ENCODE results near the gene CCL14.

The CCL14 gene

GRCh38 chr17:35936063-35936462, 50.5 kb downstream of the CCL14 start:
- no peak for DNase-seq

GRCh38 chr17:35934760-35935159, 51.8 kb downstream of the CCL14 start:
- DNase-seq, result no peak

Measured in NCI-H510A (cell line).